WTC11 (cell line): ENCODE data around the gene MYO1H.

Source experiments
- CBFB ChIP-seq: sonication (generic); formaldehyde crosslinking; IDR thresholded peaks from 2 replicates; pipeline ENCODE4 v1.8.1; 2022; ENCODE audit warnings: mild to moderate bottlenecking, low read depth, missing genetic modification reagents
- ESRRA ChIP-seq: sonication (generic); formaldehyde crosslinking; IDR thresholded peaks from 2 replicates; pipeline ENCODE4 v1.8.1; 2022; ENCODE audit warnings: mild to moderate bottlenecking, missing genetic modification reagents, borderline replicate concordance
- FOXP1 ChIP-seq: sonication (generic); formaldehyde crosslinking; IDR thresholded peaks from 2 replicates; pipeline ENCODE4 v1.8.0; 2022; ENCODE audit warnings: missing genetic modification reagents, mild to moderate bottlenecking, moderate library complexity, borderline replicate concordance
- FOXP4 ChIP-seq: sonication (generic); formaldehyde crosslinking; IDR thresholded peaks from 2 replicates; pipeline ENCODE4 v1.8.0; 2022; ENCODE audit warnings: mild to moderate bottlenecking, missing genetic modification reagents
- GABPB1 ChIP-seq: sonication (generic); formaldehyde crosslinking; IDR thresholded peaks from 2 replicates; pipeline ENCODE4 v1.8.1; 2023; ENCODE audit warnings: mild to moderate bottlenecking, missing genetic modification reagents
- SP1 ChIP-seq: sonication (generic); formaldehyde crosslinking; conservative IDR thresholded peaks from 2 replicates; pipeline ENCODE4 v1.8.1; 2022; ENCODE audit warnings: missing genetic modification reagents
- ZBTB21 ChIP-seq: sonication (generic); formaldehyde crosslinking; IDR thresholded peaks from 2 replicates; pipeline ENCODE4 v1.8.1; 2023; ENCODE audit warnings: mild to moderate bottlenecking, missing genetic modification reagents, borderline replicate concordance
- ZNF512 ChIP-seq: sonication (generic); formaldehyde crosslinking; IDR thresholded peaks from 2 replicates; pipeline ENCODE4 v1.8.1; 2022; ENCODE audit warnings: missing genetic modification reagents, borderline replicate concordance
- TF ChIP-seq, protein P1 (sequence below): fragments of 200-600 bp; IDR thresholded peaks from 2 replicates; pipeline ENCODE4 v1.8.0; 2022; ENCODE audit warnings: antibody characterized with exemption
- TF ChIP-seq, protein P2 (sequence below): sonication (generic); formaldehyde crosslinking; IDR thresholded peaks from 2 replicates; pipeline ENCODE4 v1.8.1; 2022; ENCODE audit warnings: mild to moderate bottlenecking, missing genetic modification reagents, moderate library complexity, borderline replicate concordance
- TF ChIP-seq, protein P3 (sequence below): sonication (generic); formaldehyde crosslinking; IDR thresholded peaks from 2 replicates; pipeline ENCODE4 v1.8.1; 2023; ENCODE audit warnings: mild to moderate bottlenecking, missing genetic modification reagents, moderate library complexity
- TF ChIP-seq, protein P4 (sequence below): sonication (generic); formaldehyde crosslinking; IDR thresholded peaks from 2 replicates; pipeline ENCODE4 v1.8.0; 2023; ENCODE audit warnings: mild to moderate bottlenecking, missing genetic modification reagents
- TF ChIP-seq, protein P5 (sequence below): fragments of 250-450 bp; sonication (Bioruptor Pico); IDR thresholded peaks from 2 replicates; pipeline ENCODE4 v1.9.0; 2021; ENCODE audit warnings: moderate library complexity, mild to moderate bottlenecking, inconsistent platforms, borderline replicate concordance

DNA sequence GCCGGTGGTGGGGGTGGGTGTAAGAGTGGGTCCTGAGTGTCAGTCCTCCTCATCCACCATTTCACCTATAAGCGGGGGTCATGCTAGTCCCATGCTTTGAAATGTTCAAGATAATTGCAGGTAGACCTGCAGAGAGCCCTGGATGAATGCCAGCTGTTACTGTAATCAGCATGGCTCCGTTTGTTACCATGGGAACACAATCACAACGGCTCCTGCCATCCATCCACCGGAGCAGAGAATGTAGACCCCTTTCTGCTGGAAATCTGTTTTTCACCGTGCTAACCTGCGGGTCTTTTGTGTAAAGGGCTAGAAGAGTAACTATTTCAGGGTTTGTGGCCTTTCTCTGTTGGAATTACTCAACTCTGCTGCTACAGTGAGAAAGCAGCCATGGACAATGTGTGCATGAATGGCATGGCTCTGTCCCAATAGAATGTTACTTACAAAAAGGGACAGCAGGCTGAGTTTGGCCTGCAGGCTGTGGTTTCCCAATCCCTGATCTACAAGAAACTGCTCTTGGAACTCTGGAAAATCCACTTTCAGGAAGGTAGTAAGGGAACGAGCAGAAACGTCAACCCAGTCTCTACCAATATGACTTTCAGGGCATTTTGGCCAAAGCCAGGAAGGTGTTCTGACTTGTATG is 93.3 kb downstream of the MYO1H start:
- TF ChIP-seq, protein P1, sequence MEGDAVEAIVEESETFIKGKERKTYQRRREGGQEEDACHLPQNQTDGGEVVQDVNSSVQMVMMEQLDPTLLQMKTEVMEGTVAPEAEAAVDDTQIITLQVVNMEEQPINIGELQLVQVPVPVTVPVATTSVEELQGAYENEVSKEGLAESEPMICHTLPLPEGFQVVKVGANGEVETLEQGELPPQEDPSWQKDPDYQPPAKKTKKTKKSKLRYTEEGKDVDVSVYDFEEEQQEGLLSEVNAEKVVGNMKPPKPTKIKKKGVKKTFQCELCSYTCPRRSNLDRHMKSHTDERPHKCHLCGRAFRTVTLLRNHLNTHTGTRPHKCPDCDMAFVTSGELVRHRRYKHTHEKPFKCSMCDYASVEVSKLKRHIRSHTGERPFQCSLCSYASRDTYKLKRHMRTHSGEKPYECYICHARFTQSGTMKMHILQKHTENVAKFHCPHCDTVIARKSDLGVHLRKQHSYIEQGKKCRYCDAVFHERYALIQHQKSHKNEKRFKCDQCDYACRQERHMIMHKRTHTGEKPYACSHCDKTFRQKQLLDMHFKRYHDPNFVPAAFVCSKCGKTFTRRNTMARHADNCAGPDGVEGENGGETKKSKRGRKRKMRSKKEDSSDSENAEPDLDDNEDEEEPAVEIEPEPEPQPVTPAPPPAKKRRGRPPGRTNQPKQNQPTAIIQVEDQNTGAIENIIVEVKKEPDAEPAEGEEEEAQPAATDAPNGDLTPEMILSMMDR, result no peak
- TF ChIP-seq SP1 (no peak), ZNF512 (no peak), CBFB (CRISPR knock-in tag) (no peak), FOXP1 (no peak), GABPB1 (no peak), FOXP4 (no peak), ZBTB21 (no peak), ESRRA (no peak)
- TF ChIP-seq, protein P2, sequence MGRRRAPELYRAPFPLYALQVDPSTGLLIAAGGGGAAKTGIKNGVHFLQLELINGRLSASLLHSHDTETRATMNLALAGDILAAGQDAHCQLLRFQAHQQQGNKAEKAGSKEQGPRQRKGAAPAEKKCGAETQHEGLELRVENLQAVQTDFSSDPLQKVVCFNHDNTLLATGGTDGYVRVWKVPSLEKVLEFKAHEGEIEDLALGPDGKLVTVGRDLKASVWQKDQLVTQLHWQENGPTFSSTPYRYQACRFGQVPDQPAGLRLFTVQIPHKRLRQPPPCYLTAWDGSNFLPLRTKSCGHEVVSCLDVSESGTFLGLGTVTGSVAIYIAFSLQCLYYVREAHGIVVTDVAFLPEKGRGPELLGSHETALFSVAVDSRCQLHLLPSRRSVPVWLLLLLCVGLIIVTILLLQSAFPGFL (CRISPR knock-in tag), result no peak
- TF ChIP-seq, protein P3, sequence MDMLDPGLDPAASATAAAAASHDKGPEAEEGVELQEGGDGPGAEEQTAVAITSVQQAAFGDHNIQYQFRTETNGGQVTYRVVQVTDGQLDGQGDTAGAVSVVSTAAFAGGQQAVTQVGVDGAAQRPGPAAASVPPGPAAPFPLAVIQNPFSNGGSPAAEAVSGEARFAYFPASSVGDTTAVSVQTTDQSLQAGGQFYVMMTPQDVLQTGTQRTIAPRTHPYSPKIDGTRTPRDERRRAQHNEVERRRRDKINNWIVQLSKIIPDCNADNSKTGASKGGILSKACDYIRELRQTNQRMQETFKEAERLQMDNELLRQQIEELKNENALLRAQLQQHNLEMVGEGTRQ (CRISPR knock-in tag), result no peak
- TF ChIP-seq, protein P4, sequence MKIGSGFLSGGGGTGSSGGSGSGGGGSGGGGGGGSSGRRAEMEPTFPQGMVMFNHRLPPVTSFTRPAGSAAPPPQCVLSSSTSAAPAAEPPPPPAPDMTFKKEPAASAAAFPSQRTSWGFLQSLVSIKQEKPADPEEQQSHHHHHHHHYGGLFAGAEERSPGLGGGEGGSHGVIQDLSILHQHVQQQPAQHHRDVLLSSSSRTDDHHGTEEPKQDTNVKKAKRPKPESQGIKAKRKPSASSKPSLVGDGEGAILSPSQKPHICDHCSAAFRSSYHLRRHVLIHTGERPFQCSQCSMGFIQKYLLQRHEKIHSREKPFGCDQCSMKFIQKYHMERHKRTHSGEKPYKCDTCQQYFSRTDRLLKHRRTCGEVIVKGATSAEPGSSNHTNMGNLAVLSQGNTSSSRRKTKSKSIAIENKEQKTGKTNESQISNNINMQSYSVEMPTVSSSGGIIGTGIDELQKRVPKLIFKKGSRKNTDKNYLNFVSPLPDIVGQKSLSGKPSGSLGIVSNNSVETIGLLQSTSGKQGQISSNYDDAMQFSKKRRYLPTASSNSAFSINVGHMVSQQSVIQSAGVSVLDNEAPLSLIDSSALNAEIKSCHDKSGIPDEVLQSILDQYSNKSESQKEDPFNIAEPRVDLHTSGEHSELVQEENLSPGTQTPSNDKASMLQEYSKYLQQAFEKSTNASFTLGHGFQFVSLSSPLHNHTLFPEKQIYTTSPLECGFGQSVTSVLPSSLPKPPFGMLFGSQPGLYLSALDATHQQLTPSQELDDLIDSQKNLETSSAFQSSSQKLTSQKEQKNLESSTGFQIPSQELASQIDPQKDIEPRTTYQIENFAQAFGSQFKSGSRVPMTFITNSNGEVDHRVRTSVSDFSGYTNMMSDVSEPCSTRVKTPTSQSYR (CRISPR knock-in tag), result no peak
- TF ChIP-seq, protein P5, sequence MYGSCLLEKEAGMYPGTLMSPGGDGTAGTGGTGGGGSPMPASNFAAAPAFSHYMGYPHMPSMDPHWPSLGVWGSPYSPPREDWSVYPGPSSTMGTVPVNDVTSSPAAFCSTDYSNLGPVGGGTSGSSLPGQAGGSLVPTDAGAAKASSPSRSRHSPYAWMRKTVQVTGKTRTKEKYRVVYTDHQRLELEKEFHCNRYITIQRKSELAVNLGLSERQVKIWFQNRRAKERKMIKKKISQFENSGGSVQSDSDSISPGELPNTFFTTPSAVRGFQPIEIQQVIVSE (CRISPR knock-in tag), result no peak
